Nucleus accumbens (tissue), 56 donors: ENCODE data around the gene PLD1.

ENCODE experiments used
- DNase-seq, 56 donors: peaks; one replicate each; lab custom pipeline; 2025; lab: John Stamatoyannopoulos, UW

PLD1 gene

GRCh38 chr3:171840445-171840810, 30.1 kb upstream of the PLD1 start:
- DNase-seq, result no peak

GRCh38 chr3:171839270-171839669, 29.0 kb upstream of the PLD1 start:
- no peak for DNase-seq

GRCh38 chr3:171838218-171838720, 28.0 kb upstream of the PLD1 start:
- DNase-seq, result peak in 35 of 56 donors; percentile 8 to 64 (median 30)

- DNase-seq, result no peak
These were observed 27.4 kb upstream of the PLD1 start for GRCh38 chr3:171837698-171838097.

- DNase-seq, result no peak
These were observed 26.6 kb upstream of the PLD1 start for GRCh38 chr3:171836855-171837254.

- no peak for DNase-seq
These were observed 25.3 kb upstream of the PLD1 start for GRCh38 chr3:171835613-171836012.

- DNase-seq, result no peak
These were observed 24.8 kb upstream of the PLD1 start for GRCh38 chr3:171835116-171835515.

- DNase-seq, result no peak
These were observed 24.1 kb upstream of the PLD1 start for GRCh38 chr3:171834461-171834801.

GRCh38 chr3:171833789-171834460, 23.6 kb upstream of the PLD1 start:
- DNase-seq, result no peak

- no peak for DNase-seq
These were observed 22.7 kb upstream of the PLD1 start for GRCh38 chr3:171832989-171833388.

GRCh38 chr3:171831936-171832335, 21.7 kb upstream of the PLD1 start:
- no peak for DNase-seq

GRCh38 chr3:171830518-171830875, 20.2 kb upstream of the PLD1 start:
- DNase-seq, result no peak

- peak in 40 of 56 donors; percentile 6 to 76 (median 48) for DNase-seq
These were observed 19.7 kb upstream of the PLD1 start for GRCh38 chr3:171829841-171830517.

- DNase-seq, result no peak
These were observed 18.9 kb upstream of the PLD1 start for GRCh38 chr3:171828902-171829770.

GRCh38 chr3:171827836-171828458, 17.7 kb upstream of the PLD1 start:
- no peak for DNase-seq

GRCh38 chr3:171827385-171827784, 17.1 kb upstream of the PLD1 start:
- no peak for DNase-seq

GRCh38 chr3:171825222-171825828, 15.0 kb upstream of the PLD1 start:
- DNase-seq, result no peak

GRCh38 chr3:171824824-171825221, 14.5 kb upstream of the PLD1 start:
- peak in 15 of 56 donors; percentile 7 to 61 (median 27) for DNase-seq

GRCh38 chr3:171824116-171824515, 13.8 kb upstream of the PLD1 start:
- peak in 1 of 56 donors; percentile 10 for DNase-seq

- no peak for DNase-seq
These were observed 12.3 kb upstream of the PLD1 start for GRCh38 chr3:171822431-171823106.
